K562 (cell line): ENCODE results near the gene FHIT. TPM values are rescaled to one million over a fixed set of nuclear protein-coding genes. Genes with fewer than 3 reads are reported as not detected.
A peak's percentile ranks its signal among the peaks of the same experiment; 100 is the strongest.

Source experiments
- BRF2 ChIP-seq: IDR thresholded peaks from 3 replicates; pipeline ENCODE4 v1.6.1; 2011; ENCODE audit warnings: borderline replicate concordance, mild to moderate bottlenecking; ENCODE audit not compliant: insufficient read length, insufficient read depth
- HDAC2 ChIP-seq: fragments of 450-650 bp; IDR thresholded peaks from 2 replicates; pipeline ENCODE4 v1.6.1; 2016; ENCODE audit warnings: mild to moderate bottlenecking
- HMG20B ChIP-seq: fragments of 250-450 bp; sonication (Bioruptor Pico); IDR thresholded peaks from 2 replicates; pipeline ENCODE4 v1.5.0; 2021; ENCODE audit warnings: mild to moderate bottlenecking
- JUND ChIP-seq, 2 experiments: IDR thresholded peaks; 2 replicates in 1 of 2; 3 replicates in 1 of 2; pipeline ENCODE4 v1.6.1; 2011; ENCODE audit warnings: borderline replicate concordance in 2 of 2, low read depth in 2 of 2, low read length in 2 of 2, improper control_type of control experiment in 1 of 2, missing biosample characterization in 1 of 2, missing genetic modification characterization in 1 of 2, missing genetic modification reagents in 1 of 2
- MIER1 ChIP-seq: fragments of 450-650 bp; IDR thresholded peaks from 2 replicates; pipeline ENCODE4 v1.6.1; 2016; ENCODE audit warnings: antibody characterized with exemption, mild to moderate bottlenecking, low read depth
- MXI1 ChIP-seq: IDR thresholded peaks from 2 replicates; pipeline ENCODE4 v1.6.1; 2011; ENCODE audit warnings: low read depth, mild to moderate bottlenecking, improper control_type of control experiment, low read length
- PKNOX1 ChIP-seq: fragments of 450-650 bp; IDR thresholded peaks from 2 replicates; pipeline ENCODE4 v1.6.1; 2016
- RFX7 ChIP-seq: fragments of 250-450 bp; sonication (Bioruptor Pico); IDR thresholded peaks from 2 replicates; pipeline ENCODE4 v1.5.1; 2021; ENCODE audit warnings: mild to moderate bottlenecking
- SMAD3 ChIP-seq: fragments of 450-650 bp; formaldehyde crosslinking; conservative IDR thresholded peaks from 2 replicates; pipeline ENCODE4 v1.4.0; 2020; ENCODE audit warnings: mild to moderate bottlenecking
- SP2 ChIP-seq: IDR thresholded peaks from 2 replicates; pipeline ENCODE4 v1.6.1; 2011; ENCODE audit warnings: mild to moderate bottlenecking, low read depth, low read length, moderate library complexity; ENCODE audit not compliant: poor library complexity, severe bottlenecking; ENCODE audit errors: extremely low read depth
- TSC22D4 ChIP-seq: fragments of 450-650 bp; IDR thresholded peaks from 2 replicates; pipeline ENCODE4 v1.6.1; 2016; ENCODE audit warnings: missing genetic modification characterization, missing biosample characterization, control low read depth
- ZNF639 ChIP-seq, 2 experiments: fragments of 200-800 bp in 1 of 2; sonication (Bioruptor generic) in 1 of 2; sonication (generic) in 1 of 2; formaldehyde crosslinking in 1 of 2; IDR thresholded peaks in 1 of 2; conservative IDR thresholded peaks in 1 of 2; 2 replicates each; pipeline versions ENCODE4 v1.5.0 to v1.6.1; 2016 to 2020; ENCODE audit warnings: missing compliant biosample characterization in 1 of 2, missing genetic modification characterization in 1 of 2, missing genetic modification reagents in 1 of 2
- ZNF76 ChIP-seq: fragments of 250-450 bp; sonication (Bioruptor Pico); IDR thresholded peaks from 2 replicates; pipeline ENCODE4 v1.4.0; 2020; ENCODE audit warnings: mild to moderate bottlenecking, moderate library complexity, borderline replicate concordance
- polyA plus RNA-seq, 8 experiments: library from polyadenylated mRNA; depleted of rRNA in 4 of 8; stranded (reverse) in 5 of 8; unstranded in 3 of 8; fragments of >200 nt; fragmentation: Nextera tagmentation in 2 of 8; fragmentation: Illumina TruSeq in 1 of 8; extraction: Ambion mirVana in 2 of 8; extraction: Trizol in 1 of 8; gene quantifications; 2 replicates each; pipeline versions ENCODE4 v1.2.1 to v1.2.3, GENCODE V29; 2011 to 2014; ENCODE audit warnings: inconsistent platforms in 1 of 8, missing spikeins in 1 of 8
- total RNA-seq, 7 experiments: library from RNA; depleted of rRNA in 6 of 7; stranded (reverse); fragments of >200 nt in 6 of 7; fragmentation: Illumina TruSeq in 2 of 7; extraction: Trizol in 2 of 7; gene quantifications; 2 replicates each; pipeline versions ENCODE4 v1.2.1 to v1.2.3, GENCODE V29; 2011 to 2021; ENCODE audit warnings: low replicate concordance in 1 of 7
- TF ChIP-seq, protein P1 (sequence below), 2 experiments: fragments of 450-650 bp; IDR thresholded peaks; 2 replicates each; pipeline ENCODE4 v1.6.1; 2016; ENCODE audit warnings: mild to moderate bottlenecking in 2 of 2, borderline replicate concordance in 1 of 2, low read depth in 1 of 2, moderate library complexity in 1 of 2

FHIT gene
- total and polyA plus RNA-seq, 9 of the 15 experiments (the other 6 are each of a cell fraction or from before 2014, with no cell fraction given) = 1.7 to 9.1 (median 4.3) TPM

- TF ChIP-seq, protein P1, sequence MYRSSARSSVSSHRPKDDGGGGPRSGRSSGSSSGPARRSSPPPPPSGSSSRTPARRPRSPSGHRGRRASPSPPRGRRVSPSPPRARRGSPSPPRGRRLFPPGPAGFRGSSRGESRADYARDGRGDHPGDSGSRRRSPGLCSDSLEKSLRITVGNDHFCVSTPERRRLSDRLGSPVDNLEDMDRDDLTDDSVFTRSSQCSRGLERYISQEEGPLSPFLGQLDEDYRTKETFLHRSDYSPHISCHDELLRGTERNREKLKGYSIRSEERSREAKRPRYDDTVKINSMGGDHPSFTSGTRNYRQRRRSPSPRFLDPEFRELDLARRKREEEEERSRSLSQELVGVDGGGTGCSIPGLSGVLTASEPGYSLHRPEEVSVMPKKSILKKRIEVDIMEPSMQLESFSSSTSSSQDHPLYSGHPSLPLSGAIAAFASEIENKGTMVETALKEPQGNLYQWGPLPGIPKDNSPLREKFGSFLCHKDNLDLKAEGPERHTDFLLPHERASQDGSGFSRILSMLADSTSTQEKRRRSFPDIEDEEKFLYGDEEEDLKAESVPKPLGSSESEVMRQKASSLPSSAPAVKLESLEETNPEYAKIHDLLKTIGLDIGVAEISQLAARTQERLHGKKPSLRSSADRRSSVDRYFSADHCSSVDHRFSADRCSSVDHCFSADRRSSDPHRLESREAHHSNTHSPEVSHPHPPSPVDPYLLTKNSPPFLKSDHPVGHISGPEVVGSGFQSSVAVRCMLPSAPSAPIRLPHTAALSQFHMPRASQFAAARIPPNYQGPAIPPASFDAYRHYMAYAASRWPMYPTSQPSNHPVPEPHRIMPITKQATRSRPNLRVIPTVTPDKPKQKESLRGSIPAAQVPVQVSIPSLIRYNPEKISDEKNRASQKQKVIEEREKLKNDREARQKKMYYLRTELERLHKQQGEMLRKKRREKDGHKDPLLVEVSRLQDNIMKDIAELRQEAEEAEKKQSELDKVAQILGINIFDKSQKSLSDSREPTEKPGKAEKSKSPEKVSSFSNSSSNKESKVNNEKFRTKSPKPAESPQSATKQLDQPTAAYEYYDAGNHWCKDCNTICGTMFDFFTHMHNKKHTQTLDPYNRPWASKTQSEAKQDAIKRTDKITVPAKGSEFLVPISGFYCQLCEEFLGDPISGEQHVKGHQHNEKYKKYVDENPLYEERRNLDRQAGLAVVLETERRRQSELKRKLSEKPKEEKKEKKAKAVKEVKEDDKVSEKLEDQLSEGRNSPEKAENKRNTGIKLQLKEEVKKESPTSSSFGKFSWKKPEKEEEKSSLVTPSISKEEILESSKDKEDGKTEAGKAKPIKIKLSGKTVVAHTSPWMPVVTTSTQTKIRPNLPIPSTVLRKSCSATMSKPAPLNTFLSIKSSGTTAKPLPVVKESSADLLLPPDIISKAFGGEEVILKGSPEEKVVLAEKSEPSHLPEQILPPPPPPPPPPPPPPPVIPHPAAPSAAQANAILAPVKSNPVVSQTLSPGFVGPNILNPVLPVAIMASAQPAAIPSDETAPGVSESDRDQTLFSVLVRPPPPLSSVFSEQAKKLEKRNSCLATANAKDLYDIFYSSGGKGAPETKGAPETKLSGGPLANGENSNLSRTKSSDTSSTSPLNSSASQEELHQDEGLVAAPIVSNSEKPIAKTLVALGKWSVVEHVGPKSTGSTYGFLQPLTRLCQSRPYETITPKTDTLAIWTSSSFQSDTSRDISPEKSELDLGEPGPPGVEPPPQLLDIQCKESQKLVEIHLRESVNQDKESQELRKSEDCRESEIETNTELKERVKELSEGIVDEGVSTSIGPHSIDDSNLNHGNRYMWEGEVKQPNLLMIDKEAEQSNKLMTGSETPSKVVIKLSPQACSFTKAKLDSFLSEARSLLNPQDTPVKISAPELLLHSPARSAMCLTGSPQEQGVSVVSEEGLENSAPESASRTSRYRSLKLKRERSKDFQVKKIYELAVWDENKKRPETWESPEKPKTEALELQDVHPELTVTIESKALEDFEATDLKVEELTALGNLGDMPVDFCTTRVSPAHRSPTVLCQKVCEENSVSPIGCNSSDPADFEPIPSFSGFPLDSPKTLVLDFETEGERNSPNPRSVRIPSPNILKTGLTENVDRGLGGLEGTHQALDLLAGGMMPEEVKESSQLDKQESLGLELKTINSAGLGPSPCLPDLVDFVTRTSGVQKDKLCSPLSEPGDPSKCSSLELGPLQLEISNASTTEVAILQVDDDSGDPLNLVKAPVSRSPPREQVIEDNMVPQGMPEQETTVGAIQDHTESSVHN (IDR thresholded peaks at IDR 0.05; ENCODE audit: borderline replicate concordance in 1 of 2, low read depth in 1 of 2) = no peak
- no peak for TF ChIP-seq ZNF76 (CRISPR knock-in tag)
- no peak for TF ChIP-seq BRF2
- TF ChIP-seq MIER1 = no peak
- TF ChIP-seq PKNOX1 = peak; percentile 99
- TF ChIP-seq SMAD3 = no peak
- no peak for TF ChIP-seq TSC22D4 (tag)
- TF ChIP-seq MXI1 = no peak
- no peak for TF ChIP-seq RFX7 (CRISPR knock-in tag)
- peak; percentile 74 for TF ChIP-seq SP2
- 0 out of 2 replicates have a peak, but pooled peaks have one; percentile 35 for TF ChIP-seq JUND (IDR thresholded peaks at IDR 0.05; ENCODE audit: borderline replicate concordance, low read depth, low read length)
- TF ChIP-seq JUND (tag; IDR thresholded peaks at IDR 0.05; ENCODE audit: borderline replicate concordance, low read depth, low read length) = no peak
- TF ChIP-seq HDAC2 = no peak
- TF ChIP-seq HMG20B (CRISPR knock-in tag) = no peak
- no peak for TF ChIP-seq ZNF639 (CRISPR knock-in tag; conservative IDR thresholded peaks at IDR 0.05 in 1 of 2, IDR thresholded peaks at IDR 0.05 in 1 of 2)
These were observed at the start of gene FHIT (continued) for GRCh38 chr3:61251174-61251972.
